ENCODE measurements around the gene ACAP1.

The ACAP1 gene

GRCh38 chr17:7314719-7315569 lies 21.4 kb upstream of the ACAP1 start, which contains the start of gene GPS2:
Gene GPS2, minus strand, starts transcription at chr17:7315360. Its CDS starts 308 bp downstream, at chr17:7315052.
- no peak for TF ChIP-seq CTCF (conservative IDR thresholded peaks at IDR 0.05; ENCODE audit: low read depth)
- CTCF ChIA-PET: interaction anchor here (1.0 to 1.8 kb wide), 3 partner anchors 9 to 19 kb away, joined by 3 to 5 read pairs (median 3); no protein-coding TSS in a partner anchor
- POLR2A ChIA-PET (ENCODE audit: low non-redundant PET): no interaction called here

GRCh38 chr17:7315570-7316235 lies 20.6 kb upstream of the ACAP1 start:
- POLR2A ChIA-PET (ENCODE audit: low non-redundant PET): no interaction called here
- DNase-seq (ENCODE audit: low spot score): no peak
- peak overlapping the region; percentile 93 for H3K27ac ChIP-seq
- CTCF ChIA-PET: interaction anchor here (0.6 to 1.0 kb wide), 3 partner anchors 8 to 168 kb away, joined by 3 to 4 read pairs (median 3); no protein-coding TSS in a partner anchor
- TF ChIP-seq CTCF (conservative IDR thresholded peaks at IDR 0.05; ENCODE audit: low read depth): no peak

More at GRCh38 chr17:7314719-7315569, 21.4 kb upstream of the ACAP1 start, which contains the start of gene GPS2:
- DNase-seq (ENCODE audit: low spot score): peak; percentile 90
- H3K27ac ChIP-seq: peak within 1 kb of the TSS; percentile 93

GRCh38 chr17:7317161-7317803 lies 19.0 kb upstream of the ACAP1 start:
- TF ChIP-seq CTCF (conservative IDR thresholded peaks at IDR 0.05; ENCODE audit: low read depth): no peak
- no peak for DNase-seq (ENCODE audit: low spot score)
- CTCF ChIA-PET: interaction anchor here (1.0 kb wide), 1 partner anchor 12 kb away, joined by 3 read pairs; the partner anchor contains the start of gene NEURL4
- POLR2A ChIA-PET (ENCODE audit: low non-redundant PET): no interaction called here
- peak overlapping the region; percentile 93 for H3K27ac ChIP-seq

GRCh38 chr17:7318121-7318860 lies 18.0 kb upstream of the ACAP1 start:
- no peak for DNase-seq (ENCODE audit: low spot score)
- CTCF ChIA-PET: interaction anchor here (0.6 kb wide), 1 partner anchor 29 kb away, joined by 3 read pairs; no protein-coding TSS in a partner anchor
- peak overlapping the region; percentile 93 for H3K27ac ChIP-seq
- POLR2A ChIA-PET (ENCODE audit: low non-redundant PET): no interaction called here
- no peak for TF ChIP-seq CTCF (conservative IDR thresholded peaks at IDR 0.05; ENCODE audit: low read depth)

- peak overlapping the region; percentile 9; the same call in 1 of the 2 replicates for H3K27ac ChIP-seq
- POLR2A ChIA-PET (ENCODE audit: low non-redundant PET): interaction anchor here (0.6 kb wide), 1 partner anchor 1885 kb away, joined by 3 read pairs; no protein-coding TSS in a partner anchor
- DNase-seq (ENCODE audit: low spot score): no peak
- TF ChIP-seq CTCF (conservative IDR thresholded peaks at IDR 0.05; ENCODE audit: low read depth): no peak
- CTCF ChIA-PET: no interaction called here
Observed at GRCh38 chr17:7321466-7321865, 14.9 kb upstream of the ACAP1 start.
